Large intestine (tissue), 3 donors: ENCODE data around the gene MAP2. TPM values are rescaled to one million over a fixed set of nuclear protein-coding genes. Genes with fewer than 3 reads are reported as not detected.

Experiments
- DNase-seq, 2 donors: peaks; one replicate each; pipeline versions ENCODE4 v3.0.0 to v3.0.0-alpha.2; 2013
- H3K27ac ChIP-seq: one replicate; pipeline ENCODE4 v1.5.1; 2013; ENCODE audit warnings: low read length
- H3K27me3 ChIP-seq: 2 replicates; pipeline ENCODE4 v1.6.1; 2013; ENCODE audit warnings: low read length; ENCODE audit not compliant: control insufficient read depth, insufficient read depth
- H3K36me3 ChIP-seq: 2 replicates; pipeline ENCODE4 v1.6.1; 2013; ENCODE audit warnings: low read length; ENCODE audit not compliant: control insufficient read depth, insufficient read depth
- H3K4me1 ChIP-seq: one replicate; pipeline ENCODE4 v1.6.1; 2013; ENCODE audit warnings: low read length; ENCODE audit not compliant: control insufficient read depth, insufficient read depth
- H3K4me3 ChIP-seq: one replicate; pipeline ENCODE4 v1.5.1; 2013; ENCODE audit warnings: low read length
- H3K9me3 ChIP-seq: one replicate; pipeline ENCODE4 v1.6.1; 2013; ENCODE audit warnings: mild to moderate bottlenecking, low read depth, low read length, moderate library complexity; ENCODE audit not compliant: control insufficient read depth
- WGBS: methylation state at CpG from one replicate; pipeline ENCODE4 v1.1.5; 2013; ENCODE audit warnings: low lambda C conversion rate; ENCODE audit not compliant: insufficient coverage; 5-methylcytosine and 5-hydroxymethylcytosine counted together
- polyA plus RNA-seq: library from polyadenylated mRNA; unstranded; fragments of 120-200 nt; gene quantifications from one replicate; pipeline ENCODE4 v1.2.1, GENCODE V29; 2013

MAP2 gene
- polyA plus RNA-seq, 1 donor: 16.3 TPM

DNA sequence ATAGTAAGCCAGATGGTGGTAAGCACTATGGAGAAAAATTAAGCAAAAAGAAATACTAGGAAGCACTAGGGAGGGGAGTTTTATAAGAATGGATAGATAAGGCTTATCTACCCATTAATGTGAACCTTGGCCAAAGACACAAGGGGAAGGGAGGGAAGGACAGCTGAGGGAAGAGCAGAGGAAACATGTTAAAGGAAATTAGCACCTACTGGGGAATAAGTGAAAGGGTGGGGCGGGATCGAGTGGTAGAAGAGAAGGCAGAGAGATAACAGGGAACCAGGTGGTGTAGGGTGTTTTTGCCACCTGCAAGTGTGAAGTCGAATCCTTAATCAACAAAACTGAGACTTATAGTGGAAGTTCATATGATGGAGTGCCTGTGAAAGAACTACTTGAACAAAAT, 349.5 kb downstream of the MAP2 start:
- no peak for DNase-seq
- H3K9me3 ChIP-seq: no peaks in the 10 kb centered on the region
- 11% methylated on average over 2 of the region's 3 CpGs for WGBS
- H3K4me1 ChIP-seq: no peaks in the 10 kb centered on the region
- H3K36me3 ChIP-seq: no peaks in the 10 kb centered on the region
- no peak overlapping the region for H3K4me3 ChIP-seq
- peaks cover 13% of the 10 kb centered on the region for H3K27me3 ChIP-seq
- no peak overlapping the region for H3K27ac ChIP-seq
